GM12864 (cell line): ENCODE data around the gene DOK6.

ENCODE experiments used
- DNase-seq: peaks from one replicate; pipeline ENCODE4 v3.0.0-alpha.2; 2011; ENCODE audit warnings: low read depth
- H3K4me3 ChIP-seq: 2 replicates; pipeline ENCODE4 v1.5.1; 2011; ENCODE audit warnings: mild to moderate bottlenecking, low read depth, low read length, control low read depth
- TF ChIP-seq, protein P1 (sequence below): IDR thresholded peaks from 2 replicates; pipeline ENCODE4 v1.5.1; 2011; ENCODE audit warnings: low read depth, mild to moderate bottlenecking, moderate library complexity, low read length, control low read depth, inconsistent platforms; ENCODE audit errors: missing control alignments

The DOK6 gene

DNA sequence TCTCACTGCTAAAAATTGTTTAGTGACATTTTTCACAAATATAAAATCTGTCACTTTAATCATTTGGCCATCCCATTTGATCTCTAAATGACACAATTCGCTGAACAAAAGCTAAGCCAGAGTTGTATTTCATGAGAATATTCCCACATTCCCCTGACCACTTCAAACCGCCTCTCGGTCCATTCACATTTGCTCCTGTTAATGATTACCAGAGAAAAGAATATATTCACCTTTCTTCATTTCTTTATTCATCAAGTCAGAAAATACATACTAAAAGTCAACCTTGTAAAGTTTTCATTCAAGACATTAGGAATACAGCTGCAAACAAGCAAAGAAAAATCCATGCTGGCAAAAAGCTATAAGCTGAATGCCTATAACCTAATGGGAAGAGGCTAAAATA lies 225.5 kb downstream of the DOK6 start:
- DNase-seq: no peak
- H3K4me3 ChIP-seq: no peak overlapping the region
- TF ChIP-seq, protein P1, sequence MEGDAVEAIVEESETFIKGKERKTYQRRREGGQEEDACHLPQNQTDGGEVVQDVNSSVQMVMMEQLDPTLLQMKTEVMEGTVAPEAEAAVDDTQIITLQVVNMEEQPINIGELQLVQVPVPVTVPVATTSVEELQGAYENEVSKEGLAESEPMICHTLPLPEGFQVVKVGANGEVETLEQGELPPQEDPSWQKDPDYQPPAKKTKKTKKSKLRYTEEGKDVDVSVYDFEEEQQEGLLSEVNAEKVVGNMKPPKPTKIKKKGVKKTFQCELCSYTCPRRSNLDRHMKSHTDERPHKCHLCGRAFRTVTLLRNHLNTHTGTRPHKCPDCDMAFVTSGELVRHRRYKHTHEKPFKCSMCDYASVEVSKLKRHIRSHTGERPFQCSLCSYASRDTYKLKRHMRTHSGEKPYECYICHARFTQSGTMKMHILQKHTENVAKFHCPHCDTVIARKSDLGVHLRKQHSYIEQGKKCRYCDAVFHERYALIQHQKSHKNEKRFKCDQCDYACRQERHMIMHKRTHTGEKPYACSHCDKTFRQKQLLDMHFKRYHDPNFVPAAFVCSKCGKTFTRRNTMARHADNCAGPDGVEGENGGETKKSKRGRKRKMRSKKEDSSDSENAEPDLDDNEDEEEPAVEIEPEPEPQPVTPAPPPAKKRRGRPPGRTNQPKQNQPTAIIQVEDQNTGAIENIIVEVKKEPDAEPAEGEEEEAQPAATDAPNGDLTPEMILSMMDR: no peak

- no peak overlapping the region for H3K4me3 ChIP-seq
- TF ChIP-seq, protein P1: no peak
- DNase-seq: no peak
These were observed 226.1 kb downstream of the DOK6 start for GRCh38 chr18:69626643-69627242.

GRCh38 chr18:69628774-69629359 lies 228.2 kb downstream of the DOK6 start:
- DNase-seq: no peak
- H3K4me3 ChIP-seq: no peak overlapping the region
- TF ChIP-seq, protein P1: no peak

GRCh38 chr18:69631281-69631680 lies 230.6 kb downstream of the DOK6 start:
- DNase-seq: no peak
- TF ChIP-seq, protein P1: no peak
- H3K4me3 ChIP-seq: no peak overlapping the region

DNA sequence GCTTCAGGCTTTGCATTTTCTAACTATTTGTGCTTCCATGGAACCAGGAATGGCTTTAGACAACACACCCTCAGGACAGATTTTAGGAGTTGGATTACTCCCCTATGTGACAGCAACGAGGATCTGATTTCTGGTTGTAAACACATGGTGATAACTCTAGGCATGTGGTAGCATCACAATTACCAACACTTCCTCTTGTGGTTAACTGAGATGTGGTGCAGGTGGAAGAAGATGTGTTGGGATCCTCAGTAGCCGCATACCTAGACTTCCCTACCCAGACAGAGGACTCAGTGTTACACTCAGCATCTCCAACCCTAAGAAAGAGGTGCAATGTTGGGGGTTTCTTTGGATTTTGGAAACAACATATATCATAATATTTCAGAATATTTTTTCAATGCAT lies 234.8 kb downstream of the DOK6 start:
- no peak overlapping the region for H3K4me3 ChIP-seq
- no peak for DNase-seq
- TF ChIP-seq, protein P1: no peak

DNA sequence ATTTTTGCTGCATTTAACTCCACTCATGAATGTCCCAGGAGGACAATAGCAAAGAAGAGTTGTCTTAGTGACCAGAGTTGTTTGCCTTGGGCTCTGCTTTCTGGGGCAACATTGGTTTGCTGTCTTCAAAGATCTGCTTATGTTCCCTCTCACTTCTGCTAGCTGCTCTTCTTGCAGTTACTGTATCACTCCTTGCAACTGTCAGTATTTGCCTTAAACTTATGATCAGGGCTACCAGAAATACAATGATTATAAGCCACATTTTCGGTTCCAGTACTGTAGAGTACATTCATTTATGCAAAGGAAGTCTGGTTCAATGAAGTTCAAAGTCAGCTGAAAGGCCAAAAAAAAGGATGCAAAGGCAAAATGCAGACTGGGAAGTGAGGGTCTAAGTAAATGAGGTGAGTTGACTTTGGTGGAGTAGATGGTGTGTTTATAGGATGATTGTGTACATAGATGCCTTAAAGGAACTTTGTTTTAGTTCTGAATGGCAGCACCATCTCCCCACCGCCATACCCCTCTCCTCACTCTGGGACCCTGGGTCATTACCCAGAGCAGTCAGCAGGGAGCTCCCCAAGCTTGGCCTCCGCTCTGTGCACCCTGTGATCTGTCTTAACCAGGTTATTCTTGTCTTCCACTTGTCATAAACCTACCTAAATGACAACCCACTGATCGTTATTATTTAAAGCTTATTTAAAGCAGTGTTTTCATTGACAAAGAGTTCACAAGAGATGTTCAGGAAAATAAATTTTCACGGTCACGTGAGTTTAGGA lies 236.0 kb downstream of the DOK6 start:
- no peak for DNase-seq
- no peak overlapping the region for H3K4me3 ChIP-seq
- TF ChIP-seq, protein P1: peak; percentile 56

- no peak overlapping the region for H3K4me3 ChIP-seq
- TF ChIP-seq, protein P1: no peak
- DNase-seq: no peak
These were observed 237.4 kb downstream of the DOK6 start for GRCh38 chr18:69638056-69638455.
